Measurements from ENCODE around the gene ARL9.

Gene ARL9, protein sequence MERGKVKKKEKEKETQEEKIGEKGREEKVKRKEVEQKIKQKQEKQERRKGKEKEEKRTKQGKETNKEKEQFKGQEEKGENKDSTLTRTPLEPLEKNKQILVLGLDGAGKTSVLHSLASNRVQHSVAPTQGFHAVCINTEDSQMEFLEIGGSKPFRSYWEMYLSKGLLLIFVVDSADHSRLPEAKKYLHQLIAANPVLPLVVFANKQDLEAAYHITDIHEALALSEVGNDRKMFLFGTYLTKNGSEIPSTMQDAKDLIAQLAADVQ

DNA sequence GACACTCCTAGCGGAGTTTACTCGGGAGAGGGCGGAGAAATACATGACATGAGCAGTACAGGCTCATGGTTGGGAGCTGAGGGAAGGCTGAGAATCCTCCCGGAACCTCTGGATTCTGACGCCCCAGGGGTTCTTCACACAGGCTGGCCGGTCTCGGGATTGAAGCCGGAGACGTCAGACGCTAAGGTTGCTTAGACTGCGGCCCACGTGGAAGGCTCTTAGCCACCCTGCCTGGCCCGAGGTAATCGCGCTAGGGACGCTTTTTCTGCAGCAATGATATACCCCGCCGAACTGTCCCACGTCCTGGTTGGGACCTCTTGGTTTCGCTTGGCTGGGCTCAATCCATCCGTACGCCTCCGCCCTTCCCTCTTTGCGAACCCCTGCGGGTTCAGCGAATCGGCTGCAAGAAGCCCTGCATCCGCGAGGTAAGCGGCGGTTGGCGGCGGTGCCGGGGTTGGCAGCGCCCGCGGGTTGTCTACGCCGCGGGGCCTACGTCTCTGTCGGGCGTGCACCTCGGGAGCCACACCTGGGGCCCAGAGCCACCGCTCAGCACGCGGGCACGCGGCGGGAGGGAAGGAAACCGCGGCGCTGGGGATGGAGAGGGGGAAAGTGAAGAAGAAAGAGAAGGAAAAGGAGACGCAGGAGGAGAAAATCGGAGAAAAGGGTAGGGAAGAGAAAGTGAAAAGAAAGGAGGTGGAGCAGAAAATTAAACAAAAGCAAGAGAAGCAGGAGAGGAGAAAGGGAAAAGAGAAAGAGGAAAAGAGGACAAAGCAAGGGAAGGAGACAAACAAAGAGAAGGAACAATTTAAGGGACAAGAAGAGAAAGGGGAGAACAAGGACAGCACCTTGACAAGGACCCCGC lies at the start of gene ARL9:
Gene ARL9 (plus strand): TSS at position 523 of the 862 bp plus-strand sequence. CDS start 72 bp downstream, at position 595.
- no peaks in the 10 kb centered on the region for H3K9me2 ChIP-seq (replicated peaks; ENCODE audit: insufficient read depth, low read length)
- no peak within 1 kb of the TSS for H3K4me2 ChIP-seq (ENCODE audit: low read depth, low read length)
- H4K20me1 ChIP-seq (ENCODE audit: insufficient read depth, low read length) = no peaks in the 10 kb centered on the region
- H2AFZ ChIP-seq (ENCODE audit: low read length) = no peak within 1 kb of the TSS
- H3K36me3 ChIP-seq (replicated peaks; ENCODE audit: insufficient read depth, low read length) = peaks cover 4% of the 10 kb centered on the region; the same call in 1 of the 2 replicates
- H3K4me1 ChIP-seq (ENCODE audit: low read length) = no peaks in the 10 kb centered on the region
- TF ChIP-seq EZH2 (optimal IDR thresholded peaks at IDR 0.05; ENCODE audit: low read depth, low read length) = no peak
- TF ChIP-seq, protein P1, sequence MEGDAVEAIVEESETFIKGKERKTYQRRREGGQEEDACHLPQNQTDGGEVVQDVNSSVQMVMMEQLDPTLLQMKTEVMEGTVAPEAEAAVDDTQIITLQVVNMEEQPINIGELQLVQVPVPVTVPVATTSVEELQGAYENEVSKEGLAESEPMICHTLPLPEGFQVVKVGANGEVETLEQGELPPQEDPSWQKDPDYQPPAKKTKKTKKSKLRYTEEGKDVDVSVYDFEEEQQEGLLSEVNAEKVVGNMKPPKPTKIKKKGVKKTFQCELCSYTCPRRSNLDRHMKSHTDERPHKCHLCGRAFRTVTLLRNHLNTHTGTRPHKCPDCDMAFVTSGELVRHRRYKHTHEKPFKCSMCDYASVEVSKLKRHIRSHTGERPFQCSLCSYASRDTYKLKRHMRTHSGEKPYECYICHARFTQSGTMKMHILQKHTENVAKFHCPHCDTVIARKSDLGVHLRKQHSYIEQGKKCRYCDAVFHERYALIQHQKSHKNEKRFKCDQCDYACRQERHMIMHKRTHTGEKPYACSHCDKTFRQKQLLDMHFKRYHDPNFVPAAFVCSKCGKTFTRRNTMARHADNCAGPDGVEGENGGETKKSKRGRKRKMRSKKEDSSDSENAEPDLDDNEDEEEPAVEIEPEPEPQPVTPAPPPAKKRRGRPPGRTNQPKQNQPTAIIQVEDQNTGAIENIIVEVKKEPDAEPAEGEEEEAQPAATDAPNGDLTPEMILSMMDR (IDR thresholded peaks at IDR 0.05; ENCODE audit: low read length) = no peak
- TF ChIP-seq EZH2phosphoT487 (IDR thresholded peaks at IDR 0.05; ENCODE audit: low read length) = no peak
- no peaks in the 10 kb centered on the region for H3F3A ChIP-seq (ENCODE audit: insufficient read depth, low read length)
- no peaks in the 10 kb centered on the region for H3K27me3 ChIP-seq (replicated peaks; ENCODE audit: insufficient read depth, low read length)
- no peak within 1 kb of the TSS for H3K4me3 ChIP-seq (ENCODE audit: low read length)
- H3K27ac ChIP-seq (ENCODE audit: low read length) = no peak within 1 kb of the TSS
- no peak within 1 kb of the TSS for H3K9ac ChIP-seq (ENCODE audit: low read length)
- DNase-seq = no peak
- no peaks in the 10 kb centered on the region for H3K9me3 ChIP-seq (replicated peaks; ENCODE audit: insufficient read depth, low read length)
- no peaks in the 10 kb centered on the region for H3K79me2 ChIP-seq (ENCODE audit: low read length)

DNA sequence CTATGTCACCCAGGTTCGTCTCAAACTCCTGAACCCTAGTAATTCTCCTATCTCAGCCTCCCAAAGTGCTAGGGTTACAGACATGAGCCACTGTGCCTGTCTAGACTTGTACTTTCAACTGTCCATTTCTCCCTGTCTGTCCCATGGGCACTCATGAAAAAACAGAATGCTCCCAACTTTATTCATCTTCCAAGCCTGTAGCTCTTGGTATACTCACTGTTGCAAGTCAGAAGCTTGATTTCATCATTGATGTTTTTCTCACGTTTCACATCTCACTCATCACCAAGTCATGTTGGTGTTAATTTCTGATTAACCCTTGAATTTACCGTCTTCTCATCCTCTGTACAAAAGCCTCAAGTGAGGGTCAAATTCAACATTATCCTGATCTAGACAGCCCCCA lies 45.5 kb upstream of the ARL9 start:
- peaks cover 21% of the 10 kb centered on the region; the same call in 1 of the 2 replicates for H3K36me3 ChIP-seq (replicated peaks; ENCODE audit: insufficient read depth, low read length)
- H3K9me2 ChIP-seq (replicated peaks; ENCODE audit: insufficient read depth, low read length) = no peaks in the 10 kb centered on the region
- no peaks in the 10 kb centered on the region for H3K9me3 ChIP-seq (replicated peaks; ENCODE audit: insufficient read depth, low read length)
- DNase-seq = no peak
- H3K4me2 ChIP-seq (ENCODE audit: low read depth, low read length) = no peak overlapping the region
- no peaks in the 10 kb centered on the region for H3K27me3 ChIP-seq (replicated peaks; ENCODE audit: insufficient read depth, low read length)
- H4K20me1 ChIP-seq (ENCODE audit: insufficient read depth, low read length) = no peaks in the 10 kb centered on the region
- no peaks in the 10 kb centered on the region for H3K4me1 ChIP-seq (ENCODE audit: low read length)
- TF ChIP-seq EZH2 (optimal IDR thresholded peaks at IDR 0.05; ENCODE audit: low read depth, low read length) (no peak), EZH2phosphoT487 (IDR thresholded peaks at IDR 0.05; ENCODE audit: low read length) (no peak)
- TF ChIP-seq, protein P1 (IDR thresholded peaks at IDR 0.05; ENCODE audit: low read length) = no peak
- no peak overlapping the region for H3K4me3 ChIP-seq (ENCODE audit: low read length)
- peaks cover 3% of the 10 kb centered on the region; the same call in 1 of the 2 replicates for H3F3A ChIP-seq (ENCODE audit: insufficient read depth, low read length)
- no peak overlapping the region for H3K27ac ChIP-seq (ENCODE audit: low read length)
- peaks cover 74% of the 10 kb centered on the region for H3K79me2 ChIP-seq (ENCODE audit: low read length)
- H2AFZ ChIP-seq (ENCODE audit: low read length) = no peak overlapping the region
- no peak overlapping the region for H3K9ac ChIP-seq (ENCODE audit: low read length)

GRCh38 chr4:56462157-56462556 lies 43.4 kb upstream of the ARL9 start:
- TF ChIP-seq EZH2phosphoT487 (IDR thresholded peaks at IDR 0.05; ENCODE audit: low read length) (no peak), EZH2 (optimal IDR thresholded peaks at IDR 0.05; ENCODE audit: low read depth, low read length) (no peak)
- TF ChIP-seq, protein P1 (IDR thresholded peaks at IDR 0.05; ENCODE audit: low read length) = no peak
- H3K27me3 ChIP-seq (replicated peaks; ENCODE audit: insufficient read depth, low read length) = no peaks in the 10 kb centered on the region
- H3K27ac ChIP-seq (ENCODE audit: low read length) = no peak overlapping the region
- peaks cover 11% of the 10 kb centered on the region for H3F3A ChIP-seq (ENCODE audit: insufficient read depth, low read length)
- peaks cover 74% of the 10 kb centered on the region for H3K79me2 ChIP-seq (ENCODE audit: low read length)
- no peak overlapping the region for H2AFZ ChIP-seq (ENCODE audit: low read length)
- no peak overlapping the region for H3K4me3 ChIP-seq (ENCODE audit: low read length)
- no peak overlapping the region for H3K9ac ChIP-seq (ENCODE audit: low read length)
- H3K36me3 ChIP-seq (replicated peaks; ENCODE audit: insufficient read depth, low read length) = peaks cover 13% of the 10 kb centered on the region; the same call in 1 of the 2 replicates
- H3K9me3 ChIP-seq (replicated peaks; ENCODE audit: insufficient read depth, low read length) = no peaks in the 10 kb centered on the region
- H3K4me2 ChIP-seq (ENCODE audit: low read depth, low read length) = no peak overlapping the region
- H3K4me1 ChIP-seq (ENCODE audit: low read length) = peaks cover 9% of the 10 kb centered on the region; the same call in 1 of the 2 replicates
- no peaks in the 10 kb centered on the region for H3K9me2 ChIP-seq (replicated peaks; ENCODE audit: insufficient read depth, low read length)
- H4K20me1 ChIP-seq (ENCODE audit: insufficient read depth, low read length) = no peaks in the 10 kb centered on the region
- DNase-seq = no peak
